NCI-H146 treated with DMSO at 0.1 percent for 48 hours (cell line): ENCODE results near the gene SLC34A3.
A peak's percentile ranks its signal among the peaks of the same experiment; 100 is the strongest.
"Not testable (repeated sequence)": the region's sequence is repeated elsewhere in the genome, so short reads cannot be mapped to it uniquely, and the experiment has no call there.

Source experiments
- DNase-seq: peaks from one replicate; lab custom pipeline; 2025; ENCODE audit not compliant: unreplicated experiment; lab: John Stamatoyannopoulos, UW

SLC34A3 gene

GRCh38 chr9:137241490-137242268 is 11.0 kb downstream of the SLC34A3 start:
- no peak for DNase-seq

DNA sequence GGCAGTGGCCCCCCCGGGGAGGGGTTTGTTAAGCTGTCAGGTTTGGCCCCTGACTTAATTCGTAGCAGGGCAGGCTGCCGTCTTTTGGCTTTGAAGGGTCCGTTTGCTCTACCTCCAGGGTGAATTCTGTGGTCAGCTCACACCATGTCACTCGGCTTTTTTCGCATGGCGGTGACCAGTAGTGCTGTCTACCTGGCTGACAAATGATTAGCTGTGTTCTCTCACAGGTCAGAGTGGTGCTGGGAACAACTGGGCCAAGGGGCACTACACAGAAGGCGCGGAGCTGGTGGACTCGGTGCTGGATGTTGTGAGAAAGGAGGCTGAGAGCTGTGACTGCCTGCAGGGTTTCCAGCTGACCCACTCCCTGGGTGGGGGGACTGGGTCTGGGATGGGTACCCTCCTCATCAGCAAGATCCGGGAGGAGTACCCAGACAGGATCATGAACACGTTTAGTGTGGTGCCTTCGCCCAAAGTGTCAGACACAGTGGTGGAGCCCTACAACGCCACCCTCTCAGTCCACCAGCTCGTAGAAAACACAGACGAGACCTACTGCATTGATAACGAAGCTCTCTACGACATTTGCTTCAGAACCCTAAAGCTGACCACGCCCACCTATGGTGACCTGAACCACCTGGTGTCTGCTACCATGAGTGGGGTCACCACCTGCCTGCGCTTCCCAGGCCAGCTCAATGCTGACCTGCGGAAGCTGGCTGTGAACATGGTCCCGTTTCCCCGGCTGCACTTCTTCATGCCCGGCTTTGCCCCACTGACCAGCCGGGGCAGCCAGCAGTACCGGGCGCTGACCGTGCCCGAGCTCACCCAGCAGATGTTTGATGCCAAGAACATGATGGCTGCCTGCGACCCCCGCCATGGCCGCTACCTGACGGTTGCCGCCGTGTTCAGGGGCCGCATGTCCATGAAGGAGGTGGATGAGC is 11.8 kb downstream of the SLC34A3 start:
- DNase-seq, result no peak

DNA sequence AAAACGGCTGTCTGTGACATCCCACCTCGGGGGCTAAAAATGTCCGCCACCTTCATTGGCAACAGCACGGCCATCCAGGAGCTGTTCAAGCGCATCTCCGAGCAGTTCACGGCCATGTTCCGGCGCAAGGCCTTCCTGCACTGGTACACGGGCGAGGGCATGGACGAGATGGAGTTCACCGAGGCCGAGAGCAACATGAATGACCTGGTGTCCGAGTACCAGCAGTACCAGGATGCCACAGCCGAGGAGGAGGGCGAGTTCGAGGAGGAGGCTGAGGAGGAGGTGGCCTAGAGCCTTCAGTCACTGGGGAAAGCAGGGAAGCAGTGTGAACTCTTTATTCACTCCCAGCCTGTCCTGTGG is 12.5 kb downstream of the SLC34A3 start:
- DNase-seq, result not testable (repeated sequence)

DNA sequence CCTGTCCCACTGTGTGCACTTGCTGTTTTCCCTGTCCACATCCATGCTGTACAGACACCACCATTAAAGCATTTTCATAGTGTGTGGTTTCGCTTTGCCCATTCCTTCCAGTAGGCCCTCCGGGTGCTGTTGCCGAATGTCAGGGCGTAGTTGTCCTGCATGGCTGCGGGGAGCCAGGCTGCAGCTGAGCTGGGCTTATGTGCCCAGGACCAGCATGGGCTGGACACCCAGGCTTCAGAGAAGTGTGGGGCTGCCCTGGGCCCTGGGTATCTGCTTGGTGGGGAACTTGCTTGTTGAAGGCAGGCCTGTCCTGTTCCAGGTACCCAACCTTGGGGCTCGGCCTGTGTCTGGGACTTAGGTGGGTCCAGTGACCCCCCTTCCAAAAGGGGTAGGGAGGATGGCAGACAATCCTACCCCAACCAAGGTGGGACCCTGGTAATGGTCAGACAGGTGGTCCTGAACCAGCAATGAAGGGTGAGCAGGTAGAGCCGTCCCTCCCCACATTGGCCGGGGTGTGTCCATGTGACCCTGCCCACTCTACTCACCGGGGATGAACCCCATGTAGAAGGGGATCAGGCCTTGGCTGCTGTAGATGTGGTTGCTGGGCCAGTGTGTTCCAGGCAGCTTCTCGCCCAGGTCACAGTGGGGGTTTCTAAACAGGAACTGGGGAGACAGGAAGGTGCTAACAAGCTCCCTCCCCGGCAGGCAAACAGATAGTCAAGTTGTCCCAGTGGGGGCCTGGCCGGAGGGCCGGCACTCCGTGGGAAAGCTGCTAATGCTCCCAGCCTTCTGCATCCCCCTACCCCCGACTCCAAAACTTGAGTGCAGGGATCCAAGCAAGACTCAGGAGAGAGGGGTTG is 13.2 kb downstream of the SLC34A3 start:
- DNase-seq, result no peak

DNA sequence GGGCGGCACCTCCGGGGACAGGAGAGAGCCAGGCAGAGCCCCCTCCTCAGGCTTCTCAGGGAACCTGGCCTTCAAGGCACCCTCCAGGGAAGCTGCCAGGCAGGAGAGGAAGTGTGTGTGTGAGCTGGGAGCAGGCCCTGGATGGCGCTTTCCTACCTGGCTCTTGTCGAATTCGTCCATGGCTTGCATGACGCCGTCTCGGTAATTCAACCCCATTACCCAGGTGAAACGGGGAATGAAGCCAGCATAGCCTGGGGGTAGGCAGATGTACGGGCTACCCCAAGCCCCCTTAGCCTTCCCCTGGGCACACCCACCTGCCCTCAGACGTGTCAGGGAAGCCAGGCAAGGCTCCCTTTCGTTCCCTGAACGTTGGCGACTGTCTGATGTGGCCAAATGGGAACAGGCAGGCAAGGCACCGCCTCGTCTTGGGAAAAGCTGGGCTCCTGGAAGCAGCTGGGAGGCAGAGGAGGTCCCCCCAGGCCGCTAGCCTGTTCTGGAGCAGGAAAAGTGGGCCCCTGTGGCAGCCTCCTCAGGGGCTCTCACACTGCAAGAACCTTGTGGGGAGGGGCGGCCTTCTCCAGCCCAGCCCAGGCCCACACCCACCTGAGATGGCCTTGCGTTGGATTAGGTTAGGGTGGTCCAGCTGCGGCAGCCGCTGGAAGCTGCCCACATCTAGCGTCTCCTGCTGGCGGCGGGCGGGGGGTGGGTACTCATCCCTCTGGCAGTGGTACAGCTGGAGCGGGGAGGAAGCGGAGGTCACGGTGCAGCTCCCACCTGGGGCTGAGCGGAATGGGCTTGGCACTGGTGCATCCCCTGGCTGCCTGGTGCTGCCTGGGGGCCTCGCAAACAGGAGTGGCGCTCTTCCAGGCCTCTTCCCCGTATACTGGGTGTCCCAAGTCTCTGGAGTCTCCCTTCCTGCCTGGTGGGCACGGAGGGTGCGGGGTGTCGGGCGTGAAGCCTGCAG is 14.1 kb downstream of the SLC34A3 start:
- DNase-seq, result no peak

- DNase-seq, result no peak
These were observed 15.0 kb downstream of the SLC34A3 start for GRCh38 chr9:137245450-137246421.

- no peak for DNase-seq
These were observed 16.6 kb downstream of the SLC34A3 start for GRCh38 chr9:137247135-137247915.

- no peak for DNase-seq
These were observed 17.1 kb downstream of the SLC34A3 start for GRCh38 chr9:137247916-137248175.

DNA sequence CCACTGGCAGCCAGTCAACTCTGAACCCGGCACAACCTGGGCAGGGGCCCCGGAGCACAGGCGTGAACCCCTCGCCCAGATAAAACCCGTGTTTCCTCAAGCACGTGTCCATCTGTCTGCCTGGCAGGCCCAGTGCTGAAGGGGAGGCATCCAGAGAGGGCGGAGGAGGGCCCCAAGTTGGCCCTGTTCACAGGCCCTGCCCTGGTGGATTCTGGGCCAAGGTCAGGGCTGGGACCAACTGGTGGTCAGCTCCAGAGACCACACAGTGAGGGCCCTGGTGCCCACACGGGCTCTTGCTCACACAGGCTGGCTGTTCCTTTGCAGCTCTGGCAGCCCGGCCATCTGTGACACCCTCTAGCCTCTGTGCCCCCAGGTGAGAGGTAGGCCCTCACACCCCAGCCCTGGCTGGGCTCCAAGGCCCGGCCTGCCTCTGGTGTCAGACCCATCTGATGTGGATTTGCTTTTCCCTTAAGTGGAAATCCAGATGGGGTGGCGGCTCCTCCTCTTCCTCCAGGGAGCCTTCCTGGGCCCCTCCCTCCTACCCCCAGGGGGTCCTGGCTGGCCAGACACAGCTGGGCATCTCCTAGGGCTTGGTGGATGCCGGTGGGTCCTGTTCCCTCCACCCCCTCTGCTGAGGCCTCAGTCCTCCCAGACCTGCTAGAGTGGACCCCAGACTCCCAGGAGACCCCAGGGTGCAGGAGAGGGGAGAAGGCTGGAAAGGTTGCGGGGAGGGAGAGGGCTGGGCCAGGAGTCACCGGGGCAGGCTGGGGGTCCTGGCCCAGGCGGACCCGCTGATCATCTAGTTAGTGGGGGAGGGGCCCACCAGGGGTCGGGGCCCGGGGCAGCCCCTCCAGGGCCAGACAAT is 19.9 kb downstream of the SLC34A3 start:
- DNase-seq, result no peak

DNA sequence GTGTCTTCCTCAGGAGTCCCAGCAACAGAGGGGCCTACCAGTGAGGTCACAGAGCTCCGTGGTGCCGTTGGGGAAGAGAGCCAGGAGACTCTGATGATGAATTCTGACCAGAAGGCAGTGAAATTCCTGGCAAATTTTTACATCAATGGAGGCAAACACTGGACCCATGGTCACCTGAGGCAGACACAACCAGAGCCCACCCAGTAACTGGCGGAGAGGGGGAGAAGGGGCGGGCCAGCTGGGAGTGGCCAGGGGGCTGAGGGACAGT is 20.4 kb downstream of the SLC34A3 start, which contains the start of gene STPG3:
Gene STPG3 (plus strand): TSS at position 93 of the 268 bp plus-strand sequence. CDS start 1 bp downstream, at position 94.
- DNase-seq, result no peak

- DNase-seq, result no peak
These were observed 21.0 kb downstream of the SLC34A3 start for GRCh38 chr9:137251490-137252268.

GRCh38 chr9:137252555-137253506 is 22.1 kb downstream of the SLC34A3 start:
- DNase-seq, result no peak

DNA sequence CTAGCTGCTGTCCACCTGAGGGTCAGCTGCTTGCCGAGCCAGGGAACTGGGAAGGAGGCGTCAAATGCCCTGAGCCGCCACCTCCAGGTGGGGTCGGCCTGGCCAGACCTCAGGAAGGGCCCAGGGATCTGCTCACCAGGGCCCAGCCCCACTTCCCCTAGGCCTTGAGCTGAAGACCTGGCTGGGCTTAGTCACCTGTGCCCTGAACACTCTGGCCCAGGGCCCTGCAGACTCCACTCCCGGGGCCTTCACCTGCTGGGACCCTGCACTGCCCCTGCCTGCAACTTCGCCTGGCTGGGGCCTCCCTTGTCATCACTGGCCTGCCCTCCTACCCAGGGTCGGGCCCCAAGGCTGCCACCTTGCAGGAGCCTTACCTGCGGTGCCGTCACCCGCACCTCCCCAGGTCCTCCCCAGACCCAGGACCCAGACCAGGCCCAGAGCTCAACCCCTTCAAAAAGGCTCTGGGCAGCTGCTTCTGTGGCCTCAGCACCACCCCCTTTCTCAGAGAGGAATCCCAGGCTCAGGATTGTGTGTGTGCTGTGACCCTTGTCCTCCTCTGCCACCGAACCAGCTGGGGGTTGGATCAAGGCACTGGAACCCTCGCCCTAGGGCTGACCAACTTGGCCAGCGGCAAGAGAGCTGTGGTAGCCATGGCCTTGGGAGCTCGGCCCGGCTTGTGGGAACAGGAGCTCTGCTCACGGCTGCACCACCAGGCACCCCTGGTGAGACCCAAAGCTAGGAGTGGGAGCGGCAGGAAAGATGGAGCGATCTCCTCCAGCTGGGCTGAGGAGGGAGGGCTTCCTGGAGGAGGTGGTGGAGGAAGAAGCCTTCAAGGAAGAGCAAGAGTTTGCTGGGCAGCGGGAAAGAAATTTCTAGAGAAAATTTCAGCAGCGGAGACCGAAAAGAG is 23.3 kb downstream of the SLC34A3 start:
- no peak for DNase-seq

GRCh38 chr9:137254624-137255447 is 24.1 kb downstream of the SLC34A3 start, which contains the start of gene NELFB:
TSS of gene NELFB (plus strand) at chr9:137255327.
- peak; percentile 48 for DNase-seq
